OCI-LY1 (cell line): ENCODE results near the gene TMEM201.
"Not testable (repeated sequence)": the region's sequence is repeated elsewhere in the genome, so short reads cannot be mapped to it uniquely, and the experiment has no call there.

Experiments used
- H2AFZ ChIP-seq: fragments of 200-600 bp; sonication (generic), shearing (Covaris generic); 2 replicates; pipeline ENCODE4 v1.6.0; 2014; ENCODE audit warnings: antibody characterized with exemption, mild to moderate bottlenecking, low read length
- H3F3A ChIP-seq: fragments of 200-600 bp; sonication (generic), shearing (Covaris generic); 2 replicates; pipeline ENCODE4 v1.6.0; 2014; ENCODE audit warnings: mild to moderate bottlenecking, antibody characterized with exemption, low read length, moderate library complexity; ENCODE audit not compliant: insufficient read depth
- H3K27ac ChIP-seq: fragments of 200-600 bp; sonication (generic); 2 replicates; pipeline ENCODE4 v1.5.1; 2014; ENCODE audit warnings: low read length, mixed run types, mild to moderate bottlenecking, low read depth; ENCODE audit not compliant: poor library complexity, severe bottlenecking
- H3K27me3 ChIP-seq: fragments of 200-600 bp; sonication (generic); 2 replicates; pipeline ENCODE4 v1.6.0; 2014; ENCODE audit warnings: antibody characterized with exemption, mild to moderate bottlenecking, low read length, moderate library complexity; ENCODE audit not compliant: insufficient read depth
- H3K36me3 ChIP-seq: fragments of 200-600 bp; sonication (generic); 2 replicates; pipeline ENCODE4 v1.6.1; 2014; ENCODE audit warnings: mild to moderate bottlenecking, antibody characterized with exemption, low read length, moderate library complexity, mixed read lengths; ENCODE audit not compliant: insufficient read depth
- H3K4me1 ChIP-seq: fragments of 200-600 bp; sonication (generic); 2 replicates; pipeline ENCODE4 v1.5.1; 2014; ENCODE audit warnings: mild to moderate bottlenecking, low read length, moderate library complexity; ENCODE audit not compliant: insufficient read depth, severe bottlenecking
- H3K4me2 ChIP-seq: fragments of 200-600 bp; sonication (generic), shearing (Covaris generic); 2 replicates; pipeline ENCODE4 v1.6.1; 2014; ENCODE audit warnings: low read length
- H3K4me3 ChIP-seq: fragments of 200-600 bp; sonication (generic); 2 replicates; pipeline ENCODE4 v1.5.1; 2014; ENCODE audit warnings: low read length, low read depth, mild to moderate bottlenecking, mixed read lengths; ENCODE audit not compliant: poor library complexity, severe bottlenecking
- H3K79me2 ChIP-seq: fragments of 200-600 bp; shearing (Covaris generic); 2 replicates; pipeline ENCODE4 v1.6.1; 2016; ENCODE audit warnings: mixed run types, low read length, mixed read lengths; ENCODE audit not compliant: insufficient read depth
- H3K9ac ChIP-seq: fragments of 200-600 bp; sonication (generic), shearing (Covaris generic); 2 replicates; pipeline ENCODE4 v1.6.1; 2014; ENCODE audit warnings: mild to moderate bottlenecking, low read length, mixed read lengths
- H3K9me2 ChIP-seq: fragments of 200-600 bp; sonication (generic), shearing (Covaris generic); 2 replicates; pipeline ENCODE4 v1.6.1; 2014; ENCODE audit warnings: low read depth, mild to moderate bottlenecking, low read length, mixed read lengths
- H3K9me3 ChIP-seq: fragments of 200-600 bp; shearing (Covaris generic); 2 replicates; pipeline ENCODE4 v1.6.1; 2014; ENCODE audit warnings: low read length, mixed read lengths
- H4K20me1 ChIP-seq: fragments of 200-600 bp; sonication (generic), shearing (Covaris generic); 2 replicates; pipeline ENCODE4 v1.6.0; 2016; ENCODE audit warnings: mild to moderate bottlenecking, low read length; ENCODE audit not compliant: insufficient read depth
- EZH2 ChIP-seq: fragments of 200-600 bp; sonication (generic), shearing (Covaris generic); IDR thresholded peaks from 2 replicates; pipeline ENCODE4 v1.8.0; 2017; ENCODE audit warnings: borderline replicate concordance, mixed run types, mild to moderate bottlenecking, antibody characterized with exemption, low read length, moderate library complexity, mixed read lengths
- TF ChIP-seq, protein P1 (sequence below): fragments of 200-600 bp; sonication (generic), shearing (Covaris generic); IDR thresholded peaks from 2 replicates; pipeline ENCODE4 v1.5.1; 2017; ENCODE audit warnings: mild to moderate bottlenecking, antibody characterized with exemption, low read length, moderate library complexity, mixed read lengths

The TMEM201 gene

DNA sequence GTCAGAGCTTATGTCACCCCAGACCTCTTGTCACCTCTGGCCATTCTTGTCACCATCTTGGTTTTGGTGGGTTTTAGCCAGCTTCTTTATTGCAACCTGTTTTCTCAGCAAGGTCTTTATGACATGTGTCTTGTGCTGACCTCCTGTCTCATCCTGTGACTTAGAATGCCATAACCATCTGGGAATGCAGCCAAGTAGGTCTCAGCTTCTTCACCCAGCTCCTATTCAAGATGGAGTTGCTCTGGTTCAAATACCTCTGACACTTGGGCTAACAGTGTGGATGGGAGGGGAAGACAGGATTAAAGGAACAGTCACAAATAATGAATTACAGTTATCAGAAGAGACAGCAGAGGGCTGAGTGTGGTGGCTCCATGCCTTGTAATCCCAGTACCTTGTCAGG lies 32.3 kb downstream of the TMEM201 start:
- Histone ChIP-seq H3K79me2 (no peaks in the 10 kb centered on the region), H2AFZ (no peak overlapping the region), H3K4me2 (no peak overlapping the region), H3K9me3 (no peaks in the 10 kb centered on the region), H3K9me2 (no peaks in the 10 kb centered on the region), H3K27me3 (peaks cover 3% of the 10 kb centered on the region; the same call in 1 of the 2 replicates), H3K4me3 (no peak overlapping the region), H3K9ac (no peak overlapping the region), H4K20me1 (no peaks in the 10 kb centered on the region), H3K4me1 (peaks cover 4% of the 10 kb centered on the region), H3K36me3 (no peaks in the 10 kb centered on the region), H3F3A (no peaks in the 10 kb centered on the region; the same call in 1 of the 2 replicates), H3K27ac (no peak overlapping the region)
- no peak for TF ChIP-seq EZH2
- TF ChIP-seq, protein P1, sequence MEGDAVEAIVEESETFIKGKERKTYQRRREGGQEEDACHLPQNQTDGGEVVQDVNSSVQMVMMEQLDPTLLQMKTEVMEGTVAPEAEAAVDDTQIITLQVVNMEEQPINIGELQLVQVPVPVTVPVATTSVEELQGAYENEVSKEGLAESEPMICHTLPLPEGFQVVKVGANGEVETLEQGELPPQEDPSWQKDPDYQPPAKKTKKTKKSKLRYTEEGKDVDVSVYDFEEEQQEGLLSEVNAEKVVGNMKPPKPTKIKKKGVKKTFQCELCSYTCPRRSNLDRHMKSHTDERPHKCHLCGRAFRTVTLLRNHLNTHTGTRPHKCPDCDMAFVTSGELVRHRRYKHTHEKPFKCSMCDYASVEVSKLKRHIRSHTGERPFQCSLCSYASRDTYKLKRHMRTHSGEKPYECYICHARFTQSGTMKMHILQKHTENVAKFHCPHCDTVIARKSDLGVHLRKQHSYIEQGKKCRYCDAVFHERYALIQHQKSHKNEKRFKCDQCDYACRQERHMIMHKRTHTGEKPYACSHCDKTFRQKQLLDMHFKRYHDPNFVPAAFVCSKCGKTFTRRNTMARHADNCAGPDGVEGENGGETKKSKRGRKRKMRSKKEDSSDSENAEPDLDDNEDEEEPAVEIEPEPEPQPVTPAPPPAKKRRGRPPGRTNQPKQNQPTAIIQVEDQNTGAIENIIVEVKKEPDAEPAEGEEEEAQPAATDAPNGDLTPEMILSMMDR = no peak

DNA sequence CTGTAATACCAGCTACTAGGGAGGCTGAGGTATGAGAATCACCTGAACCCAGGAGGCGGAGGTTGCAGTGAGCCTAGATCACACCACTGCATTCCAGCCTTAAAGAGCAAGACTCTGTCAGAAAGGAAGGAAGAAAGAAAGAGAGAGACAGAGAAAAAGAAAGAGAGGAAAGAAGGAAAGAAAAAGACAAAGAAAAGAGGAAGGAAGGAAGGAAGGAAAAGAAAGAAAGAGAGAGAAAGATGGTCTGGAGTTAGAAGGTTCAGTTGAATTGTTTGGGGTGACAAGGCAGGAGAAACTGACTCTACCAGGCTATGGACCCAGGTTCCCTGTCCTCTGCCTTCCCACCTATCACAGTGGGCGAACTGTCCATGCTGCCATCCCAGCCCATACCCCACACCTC lies 35.4 kb downstream of the TMEM201 start:
- TF ChIP-seq, protein P1 = no peak
- no peak for TF ChIP-seq EZH2
- H3K4me3 ChIP-seq = no peak overlapping the region
- no peak overlapping the region for H3K9ac ChIP-seq
- H3K27me3 ChIP-seq = no peaks in the 10 kb centered on the region; the same call in 1 of the 2 replicates
- H3K27ac ChIP-seq = no peak overlapping the region
- H3K9me3 ChIP-seq = no peaks in the 10 kb centered on the region
- H3K4me2 ChIP-seq = no peak overlapping the region
- H3K79me2 ChIP-seq = no peaks in the 10 kb centered on the region
- H3K4me1 ChIP-seq = peaks cover 34% of the 10 kb centered on the region
- no peaks in the 10 kb centered on the region for H3K9me2 ChIP-seq
- no peaks in the 10 kb centered on the region for H4K20me1 ChIP-seq
- H3F3A ChIP-seq = no peaks in the 10 kb centered on the region
- H3K36me3 ChIP-seq = no peaks in the 10 kb centered on the region
- no peak overlapping the region for H2AFZ ChIP-seq

DNA sequence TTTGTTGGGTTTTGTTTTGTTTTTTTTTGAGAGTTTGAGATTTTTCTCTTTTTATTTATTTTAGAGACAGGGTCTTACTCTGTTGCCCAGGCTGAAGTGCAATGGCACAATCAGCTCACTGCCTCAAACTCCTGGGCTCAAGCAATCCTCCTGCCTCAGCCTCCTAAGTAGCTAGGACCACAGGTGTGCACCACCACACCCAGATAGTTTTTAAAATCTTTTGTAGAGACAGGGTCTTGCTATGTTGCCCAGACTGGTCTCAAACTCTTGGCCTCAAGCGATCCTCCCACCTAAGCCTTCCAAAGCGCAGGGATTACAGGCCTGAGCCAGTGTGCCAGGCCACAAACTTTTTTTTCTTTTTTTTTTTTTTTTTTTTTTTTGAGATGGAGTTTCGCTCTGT lies 36.3 kb downstream of the TMEM201 start:
- H3K4me1 ChIP-seq = peaks cover 44% of the 10 kb centered on the region
- not testable (repeated sequence) for H3K9me2 ChIP-seq, H3K36me3 ChIP-seq

DNA sequence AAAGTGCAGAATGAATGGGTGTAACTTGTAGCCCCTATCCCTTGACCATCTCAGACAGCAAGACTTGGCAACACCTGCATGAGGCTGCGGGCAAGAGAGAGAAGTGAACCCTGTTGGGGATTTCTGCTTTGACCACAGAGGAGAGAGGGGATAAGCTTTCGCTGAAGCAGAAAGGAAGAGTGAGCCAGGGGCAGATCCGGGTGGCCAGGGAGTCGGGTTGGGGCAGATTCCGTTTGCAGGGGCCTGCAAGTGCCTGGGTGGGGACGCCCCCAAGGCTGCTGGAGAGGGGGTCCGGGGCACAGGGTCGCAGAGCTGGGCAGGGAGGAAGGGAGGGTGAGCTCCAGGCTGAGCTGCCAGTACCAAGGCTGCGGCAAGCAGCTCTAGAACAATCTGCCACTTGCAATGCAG lies 37.5 kb downstream of the TMEM201 start:
- peaks cover 55% of the 10 kb centered on the region for H3K4me1 ChIP-seq
- H3K4me3 ChIP-seq = peak overlapping the region; percentile 47
- peak overlapping the region; percentile 55 for H3K27ac ChIP-seq
- H4K20me1 ChIP-seq = no peaks in the 10 kb centered on the region
- H3F3A ChIP-seq = no peaks in the 10 kb centered on the region
- H3K79me2 ChIP-seq = no peaks in the 10 kb centered on the region
- H3K9me3 ChIP-seq = no peaks in the 10 kb centered on the region
- no peaks in the 10 kb centered on the region; the same call in 1 of the 2 replicates for H3K27me3 ChIP-seq
- H2AFZ ChIP-seq = no peak overlapping the region
- no peaks in the 10 kb centered on the region for H3K36me3 ChIP-seq
- H3K9ac ChIP-seq = no peak overlapping the region; the same call in 1 of the 2 replicates
- H3K4me2 ChIP-seq = peak overlapping the region; percentile 65
- H3K9me2 ChIP-seq = no peaks in the 10 kb centered on the region
- TF ChIP-seq EZH2 = no peak
- TF ChIP-seq, protein P1 = no peak

More for the DNA sequence above, 36.3 kb downstream of the TMEM201 start:
- not testable (repeated sequence) for H3K27me3 ChIP-seq, H3K9ac ChIP-seq, H3K4me2 ChIP-seq, H3K27ac ChIP-seq, H4K20me1 ChIP-seq, H3K4me3 ChIP-seq, H3K79me2 ChIP-seq, H3K9me3 ChIP-seq, H3F3A ChIP-seq, H2AFZ ChIP-seq
